Fibroblast of pulmonary artery (primary cell): ENCODE data around the gene ITPR2.

Source experiments
- DNase-seq: peaks from one replicate; pipeline ENCODE4 v3.0.0-alpha.2; 2010; ENCODE audit warnings: low read depth
- H3K4me3 ChIP-seq: replicated peaks from 2 replicates; pipeline ENCODE4 v1.5.1; 2011; ENCODE audit warnings: low read depth, mild to moderate bottlenecking, control low read depth, low read length, moderate library complexity
- CTCF ChIP-seq: IDR thresholded peaks from 2 replicates; pipeline ENCODE4 v1.5.1; 2011; ENCODE audit warnings: mild to moderate bottlenecking, control low read depth, low read length, inconsistent platforms; ENCODE audit errors: missing control alignments

Gene ITPR2

GRCh38 chr12:26696048-26696612 lies 136.9 kb downstream of the ITPR2 start:
- no peak overlapping the region for H3K4me3 ChIP-seq
- peak; percentile 55 for DNase-seq
- TF ChIP-seq CTCF, result no peak

GRCh38 chr12:26694402-26694801 lies 138.6 kb downstream of the ITPR2 start:
- TF ChIP-seq CTCF, result no peak
- H3K4me3 ChIP-seq, result no peak overlapping the region
- no peak for DNase-seq

- H3K4me3 ChIP-seq, result no peak overlapping the region
- TF ChIP-seq CTCF, result no peak
- DNase-seq, result no peak
Measured at GRCh38 chr12:26692407-26692806, 140.6 kb downstream of the ITPR2 start.

- peak; percentile 0 for TF ChIP-seq CTCF
- peak; percentile 96 for DNase-seq
- H3K4me3 ChIP-seq, result no peak overlapping the region
Measured at GRCh38 chr12:26691234-26691970, 141.6 kb downstream of the ITPR2 start.

GRCh38 chr12:26690601-26691000 lies 142.4 kb downstream of the ITPR2 start:
- TF ChIP-seq CTCF, result no peak
- no peak overlapping the region for H3K4me3 ChIP-seq
- DNase-seq, result no peak

GRCh38 chr12:26689281-26689841 lies 143.6 kb downstream of the ITPR2 start:
- no peak overlapping the region for H3K4me3 ChIP-seq
- no peak for TF ChIP-seq CTCF
- no peak for DNase-seq
